ENCODE measurements around the gene PTH1R. TPM values are rescaled to one million over a fixed set of nuclear protein-coding genes. Genes with fewer than 3 reads are reported as not detected.

The PTH1R gene
- total RNA-seq, 2 donors from 2014 or later: 0.69 to 4.8 TPM

DNA sequence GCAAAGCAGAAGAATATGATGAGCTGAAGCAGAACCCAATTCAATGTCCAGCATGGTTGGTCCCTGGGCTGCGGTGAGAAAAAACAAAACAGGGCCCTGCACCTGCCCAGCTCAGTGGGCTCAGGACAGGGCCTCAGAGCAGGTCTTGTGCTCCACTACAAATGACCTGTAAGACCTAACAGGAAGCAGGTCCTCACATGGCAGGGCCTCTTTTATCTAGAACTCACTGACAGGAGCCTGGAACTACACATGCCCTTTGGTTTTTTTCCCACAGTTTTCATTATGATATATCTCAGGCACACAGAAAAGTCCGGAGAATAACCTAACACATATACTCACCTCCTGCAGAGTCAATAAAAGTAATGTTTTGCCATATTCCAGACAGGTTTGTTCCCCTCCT, 60.6 kb downstream of the PTH1R start:
- Histone ChIP-seq H3K9me3 (ENCODE audit: control insufficient read depth, low read length) (no peaks in the 10 kb centered on the region), H3K36me3 (ENCODE audit: control insufficient read depth, insufficient read depth, low read length) (peaks cover 63% of the 10 kb centered on the region), H3K4me1 (ENCODE audit: control insufficient read depth, insufficient read depth, low read length) (peaks cover 14% of the 10 kb centered on the region), H3K27me3 (ENCODE audit: control insufficient read depth, insufficient read depth, low read length, poor library complexity, severe bottlenecking) (no peaks in the 10 kb centered on the region), H3K27ac (ENCODE audit: low read depth, low read length) (no peak overlapping the region), H3K4me3 (ENCODE audit: low read length) (no peak overlapping the region), H3K9ac (ENCODE audit: extremely low read depth, low read length, poor library complexity, severe bottlenecking) (no peak overlapping the region)
- no peak for DNase-seq
- H3K27me3 Mint-ChIP-seq (ENCODE audit: insufficient read depth): no peaks in the 10 kb centered on the region
- TF ChIP-seq, protein P1, sequence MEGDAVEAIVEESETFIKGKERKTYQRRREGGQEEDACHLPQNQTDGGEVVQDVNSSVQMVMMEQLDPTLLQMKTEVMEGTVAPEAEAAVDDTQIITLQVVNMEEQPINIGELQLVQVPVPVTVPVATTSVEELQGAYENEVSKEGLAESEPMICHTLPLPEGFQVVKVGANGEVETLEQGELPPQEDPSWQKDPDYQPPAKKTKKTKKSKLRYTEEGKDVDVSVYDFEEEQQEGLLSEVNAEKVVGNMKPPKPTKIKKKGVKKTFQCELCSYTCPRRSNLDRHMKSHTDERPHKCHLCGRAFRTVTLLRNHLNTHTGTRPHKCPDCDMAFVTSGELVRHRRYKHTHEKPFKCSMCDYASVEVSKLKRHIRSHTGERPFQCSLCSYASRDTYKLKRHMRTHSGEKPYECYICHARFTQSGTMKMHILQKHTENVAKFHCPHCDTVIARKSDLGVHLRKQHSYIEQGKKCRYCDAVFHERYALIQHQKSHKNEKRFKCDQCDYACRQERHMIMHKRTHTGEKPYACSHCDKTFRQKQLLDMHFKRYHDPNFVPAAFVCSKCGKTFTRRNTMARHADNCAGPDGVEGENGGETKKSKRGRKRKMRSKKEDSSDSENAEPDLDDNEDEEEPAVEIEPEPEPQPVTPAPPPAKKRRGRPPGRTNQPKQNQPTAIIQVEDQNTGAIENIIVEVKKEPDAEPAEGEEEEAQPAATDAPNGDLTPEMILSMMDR (conservative IDR thresholded peaks at IDR 0.05): no peak
- H3K27ac Mint-ChIP-seq: peak overlapping the region; percentile 38
- H3K4me1 Mint-ChIP-seq: peaks cover 47% of the 10 kb centered on the region
- peaks cover 34% of the 10 kb centered on the region for H3K36me3 Mint-ChIP-seq (ENCODE audit: low read depth)
- 93 to 97% methylated on average over 2 of the region's 2 CpGs for WGBS, 2 experiments (ENCODE audit: insufficient coverage in 1 of 2, insufficient read length in 1 of 2)
- no peak overlapping the region for H3K4me3 Mint-ChIP-seq
- no peaks in the 10 kb centered on the region for H3K9me3 Mint-ChIP-seq

DNA sequence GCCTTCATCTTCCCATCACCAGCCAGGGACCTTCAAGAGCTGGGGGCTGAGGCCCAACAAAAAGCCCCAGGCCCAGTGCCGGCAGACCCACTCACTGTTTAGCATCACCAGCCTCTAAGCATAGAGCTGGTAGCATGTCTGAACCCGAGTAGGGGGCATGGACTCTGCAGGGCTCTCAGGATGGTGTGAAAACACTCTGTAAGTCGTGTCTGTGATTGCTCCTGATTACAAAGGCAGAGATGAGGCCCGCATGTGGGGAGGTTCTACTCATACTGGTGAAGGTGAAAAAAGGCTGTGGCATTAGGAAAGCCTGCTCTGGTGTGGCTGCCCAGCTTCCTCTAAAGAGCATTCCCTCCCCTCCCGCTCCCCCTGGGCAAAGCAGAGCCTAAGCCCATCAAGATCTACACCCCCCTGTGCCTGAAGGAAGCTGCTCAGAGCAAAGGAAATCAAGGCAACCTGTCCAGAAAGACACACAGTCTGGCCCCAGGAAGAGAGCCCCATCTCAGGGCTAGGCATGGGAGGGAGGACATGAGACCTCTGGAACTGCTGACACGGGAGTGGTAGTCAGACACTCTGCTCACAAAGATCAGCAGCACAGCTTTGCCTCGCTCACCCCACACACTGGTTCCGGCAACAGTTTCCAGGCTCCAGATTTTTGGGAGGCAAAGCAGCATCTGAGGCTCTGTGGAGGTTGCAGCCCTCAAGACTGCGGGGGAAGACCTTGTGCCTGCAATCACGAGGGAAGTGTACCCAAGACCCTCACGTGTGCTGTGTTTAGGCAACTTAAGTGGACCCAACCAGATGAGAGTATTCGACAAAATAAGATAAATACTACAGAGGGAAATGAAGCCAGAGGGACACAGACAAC, 62.3 kb downstream of the PTH1R start:
- peaks cover 28% of the 10 kb centered on the region for H3K4me1 ChIP-seq (ENCODE audit: control insufficient read depth, insufficient read depth, low read length)
- Mint-ChIP-seq H3K4me1 (peaks cover 62% of the 10 kb centered on the region), H3K36me3 (ENCODE audit: low read depth) (peaks cover 34% of the 10 kb centered on the region), H3K9me3 (no peaks in the 10 kb centered on the region), H3K4me3 (no peak overlapping the region), H3K27ac (peak overlapping the region; percentile 70), H3K27me3 (ENCODE audit: insufficient read depth) (no peaks in the 10 kb centered on the region)
- no peaks in the 10 kb centered on the region for H3K9me3 ChIP-seq (ENCODE audit: control insufficient read depth, low read length)
- TF ChIP-seq, protein P1 (conservative IDR thresholded peaks at IDR 0.05): no peak
- WGBS, 2 experiments (ENCODE audit: insufficient coverage in 1 of 2, insufficient read length in 1 of 2): 91 to 95% methylated on average over 7 to 12 of the region's 12 CpGs
- DNase-seq: no peak
- no peak overlapping the region for H3K4me3 ChIP-seq (ENCODE audit: low read length)
- peaks cover 55% of the 10 kb centered on the region for H3K36me3 ChIP-seq (ENCODE audit: control insufficient read depth, insufficient read depth, low read length)
- no peaks in the 10 kb centered on the region for H3K27me3 ChIP-seq (ENCODE audit: control insufficient read depth, insufficient read depth, low read length, poor library complexity, severe bottlenecking)
- no peak overlapping the region for H3K9ac ChIP-seq (ENCODE audit: extremely low read depth, low read length, poor library complexity, severe bottlenecking)
- H3K27ac ChIP-seq (ENCODE audit: low read depth, low read length): no peak overlapping the region

DNA sequence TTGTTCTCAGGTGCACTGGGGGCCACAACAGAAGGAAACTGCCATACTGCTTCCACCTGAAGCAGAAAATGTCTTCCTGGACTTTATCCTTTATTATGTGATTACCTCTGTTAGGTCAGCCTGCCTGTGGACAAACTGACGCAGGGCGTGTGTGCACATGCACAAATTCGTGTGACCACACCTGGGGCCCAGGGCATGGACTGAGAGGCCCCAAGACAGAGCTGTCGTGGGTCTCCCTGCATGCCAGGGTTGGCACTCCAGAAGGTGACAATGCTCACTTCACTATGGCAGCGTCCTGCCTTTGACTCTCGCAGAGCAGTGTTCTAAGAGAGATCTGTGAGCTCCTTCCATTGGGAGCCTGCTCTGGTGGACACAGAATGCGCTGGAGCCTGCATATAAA, 64.6 kb downstream of the PTH1R start:
- Mint-ChIP-seq H3K36me3 (ENCODE audit: low read depth) (peaks cover 37% of the 10 kb centered on the region), H3K27ac (peak overlapping the region; percentile 78), H3K4me1 (peaks cover 67% of the 10 kb centered on the region), H3K27me3 (ENCODE audit: insufficient read depth) (no peaks in the 10 kb centered on the region), H3K4me3 (no peak overlapping the region), H3K9me3 (no peaks in the 10 kb centered on the region)
- 92 to 94% methylated on average over 7 of the region's 7 CpGs for WGBS, 2 experiments (ENCODE audit: insufficient coverage in 1 of 2, insufficient read length in 1 of 2)
- Histone ChIP-seq H3K4me1 (ENCODE audit: control insufficient read depth, insufficient read depth, low read length) (peaks cover 28% of the 10 kb centered on the region), H3K9ac (ENCODE audit: extremely low read depth, low read length, poor library complexity, severe bottlenecking) (no peak overlapping the region), H3K9me3 (ENCODE audit: control insufficient read depth, low read length) (no peaks in the 10 kb centered on the region), H3K4me3 (ENCODE audit: low read length) (no peak overlapping the region), H3K27me3 (ENCODE audit: control insufficient read depth, insufficient read depth, low read length, poor library complexity, severe bottlenecking) (no peaks in the 10 kb centered on the region), H3K36me3 (ENCODE audit: control insufficient read depth, insufficient read depth, low read length) (peaks cover 52% of the 10 kb centered on the region), H3K27ac (ENCODE audit: low read depth, low read length) (no peak overlapping the region)
- DNase-seq: no peak
- TF ChIP-seq, protein P1 (conservative IDR thresholded peaks at IDR 0.05): no peak
